ENCODE results near the gene TSPAN32.

TSPAN32 gene, protein sequence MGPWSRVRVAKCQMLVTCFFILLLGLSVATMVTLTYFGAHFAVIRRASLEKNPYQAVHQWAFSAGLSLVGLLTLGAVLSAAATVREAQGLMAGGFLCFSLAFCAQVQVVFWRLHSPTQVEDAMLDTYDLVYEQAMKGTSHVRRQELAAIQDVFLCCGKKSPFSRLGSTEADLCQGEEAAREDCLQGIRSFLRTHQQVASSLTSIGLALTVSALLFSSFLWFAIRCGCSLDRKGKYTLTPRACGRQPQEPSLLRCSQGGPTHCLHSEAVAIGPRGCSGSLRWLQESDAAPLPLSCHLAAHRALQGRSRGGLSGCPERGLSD

DNA sequence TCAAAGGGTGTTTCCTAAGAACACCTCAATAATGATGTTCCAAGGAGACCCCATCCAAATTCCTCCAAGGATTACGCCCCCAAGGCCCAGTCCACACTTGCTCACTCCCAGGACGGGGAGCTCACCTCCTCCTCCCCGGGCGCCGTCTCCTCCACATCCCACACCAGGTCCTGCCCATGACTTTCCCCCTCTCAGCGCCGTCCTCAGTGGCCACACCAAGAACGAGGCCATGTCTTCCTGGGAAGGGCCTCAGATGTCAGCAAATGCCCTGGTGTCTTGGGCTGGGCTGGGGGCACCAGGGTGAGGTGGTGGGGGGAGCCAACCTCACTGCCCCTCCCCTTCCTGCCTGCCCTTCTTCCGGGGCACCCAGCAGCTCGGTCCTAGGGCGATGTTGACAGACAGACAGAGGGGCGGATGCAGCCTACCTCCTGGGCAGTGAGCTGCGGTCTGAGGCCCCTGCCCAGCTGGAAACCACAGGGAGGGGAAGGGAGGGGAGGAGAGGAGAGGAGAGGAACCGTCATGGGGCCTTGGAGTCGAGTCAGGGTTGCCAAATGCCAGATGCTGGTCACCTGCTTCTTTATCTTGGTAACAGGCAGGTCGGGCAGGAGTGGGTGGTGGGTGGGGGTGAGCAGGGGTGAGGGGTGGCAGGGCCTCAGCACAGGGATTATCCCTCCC lies at the start of gene TSPAN32, which contains the start of gene C11orf21:
Gene TSPAN32 (plus strand): TSS at position 383 of the 675 bp plus-strand sequence. CDS start 137 bp downstream, at position 520.
Gene C11orf21 (minus strand): TSS at position 288 of the 675 bp plus-strand sequence. CDS start 110 bp downstream, at position 178.
- peak; percentile 32 for DNase-seq

DNA sequence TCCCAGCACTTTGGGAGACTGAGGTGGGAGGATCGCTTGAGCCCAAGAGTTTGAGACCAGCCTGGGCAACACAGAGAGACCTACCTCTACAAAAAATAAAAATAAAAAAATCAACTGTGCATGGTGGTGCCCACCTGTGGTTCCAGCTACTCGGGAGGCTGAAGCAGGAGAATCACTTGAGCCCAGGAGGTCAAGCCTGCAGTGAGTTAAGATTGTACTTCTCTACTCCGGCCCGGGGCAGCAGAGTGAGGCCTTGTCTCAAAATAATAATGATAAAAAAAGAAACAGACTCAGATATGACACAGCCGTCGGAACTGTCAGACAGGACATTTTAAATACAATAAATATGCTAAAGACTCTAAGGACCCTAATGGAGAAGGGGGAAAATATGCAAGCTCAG lies 49.8 kb upstream of the TSPAN32 start:
- no peak for DNase-seq

DNA sequence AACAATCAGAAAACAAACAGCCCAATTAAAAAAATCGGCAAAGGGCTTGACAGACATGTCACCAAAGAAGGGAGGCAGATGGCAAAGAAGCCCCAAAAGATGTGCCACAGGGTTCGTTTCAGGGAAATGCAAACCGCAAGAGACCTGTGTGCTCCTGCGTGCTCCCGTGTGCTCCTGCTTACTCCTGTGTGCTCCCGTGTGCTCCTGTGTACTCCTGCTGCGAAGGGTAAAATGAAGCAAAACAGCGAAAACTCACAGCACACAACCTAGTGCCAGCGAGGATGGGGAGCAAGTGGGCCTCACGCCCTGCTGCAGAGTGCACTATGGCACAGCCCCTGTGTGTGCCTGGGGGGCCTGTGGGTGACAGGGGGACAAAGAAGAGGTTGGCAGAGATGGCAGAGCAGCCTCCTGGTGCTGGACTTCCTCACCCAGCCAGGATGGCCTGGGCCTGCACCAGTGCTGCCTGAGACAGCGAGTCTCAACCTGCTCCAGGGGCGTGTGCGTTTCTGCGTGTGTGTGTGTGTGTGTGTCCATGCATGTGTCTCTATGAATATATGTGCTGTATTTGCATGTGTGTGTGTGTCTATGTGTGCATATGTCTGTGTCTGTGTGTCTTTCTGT lies 45.4 kb upstream of the TSPAN32 start:
- no peak for DNase-seq

DNA sequence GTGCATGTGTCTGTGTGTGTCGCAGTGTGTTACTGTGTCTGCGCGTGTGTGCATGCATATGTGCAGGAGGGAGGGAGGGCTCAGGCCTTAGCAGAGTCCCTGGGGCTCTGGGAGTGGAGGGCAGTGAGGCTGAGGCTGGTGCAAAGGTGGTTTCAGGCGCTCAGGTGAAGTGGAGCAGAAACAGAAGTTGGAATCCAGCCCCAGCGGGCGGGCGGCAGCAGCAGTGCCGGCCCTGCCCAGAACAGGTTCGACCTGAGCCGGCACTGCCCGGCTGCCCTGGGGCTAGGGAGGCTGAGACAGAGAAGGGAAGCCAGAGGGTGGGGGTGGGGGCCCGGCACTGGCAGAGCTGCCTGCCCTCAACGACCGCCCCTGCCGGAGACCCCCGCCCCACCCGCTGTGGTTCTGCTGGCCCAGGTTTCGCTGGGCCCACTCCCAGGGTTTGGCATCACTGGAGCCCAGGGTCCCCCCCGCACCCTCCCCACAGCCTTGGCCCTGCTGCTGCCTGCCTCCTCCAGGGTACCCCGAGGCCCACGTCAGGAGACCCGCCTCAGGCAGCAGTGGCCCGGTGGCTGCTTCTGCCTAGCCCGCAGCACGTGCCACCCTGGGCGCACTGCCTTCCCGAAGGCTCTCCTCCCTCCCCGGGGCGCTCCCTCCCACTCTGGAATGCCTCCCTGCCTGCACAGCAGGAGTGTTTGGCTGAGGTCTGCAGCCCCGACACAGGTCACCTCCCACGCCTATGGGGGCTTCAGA lies 44.7 kb upstream of the TSPAN32 start:
- DNase-seq: no peak

DNA sequence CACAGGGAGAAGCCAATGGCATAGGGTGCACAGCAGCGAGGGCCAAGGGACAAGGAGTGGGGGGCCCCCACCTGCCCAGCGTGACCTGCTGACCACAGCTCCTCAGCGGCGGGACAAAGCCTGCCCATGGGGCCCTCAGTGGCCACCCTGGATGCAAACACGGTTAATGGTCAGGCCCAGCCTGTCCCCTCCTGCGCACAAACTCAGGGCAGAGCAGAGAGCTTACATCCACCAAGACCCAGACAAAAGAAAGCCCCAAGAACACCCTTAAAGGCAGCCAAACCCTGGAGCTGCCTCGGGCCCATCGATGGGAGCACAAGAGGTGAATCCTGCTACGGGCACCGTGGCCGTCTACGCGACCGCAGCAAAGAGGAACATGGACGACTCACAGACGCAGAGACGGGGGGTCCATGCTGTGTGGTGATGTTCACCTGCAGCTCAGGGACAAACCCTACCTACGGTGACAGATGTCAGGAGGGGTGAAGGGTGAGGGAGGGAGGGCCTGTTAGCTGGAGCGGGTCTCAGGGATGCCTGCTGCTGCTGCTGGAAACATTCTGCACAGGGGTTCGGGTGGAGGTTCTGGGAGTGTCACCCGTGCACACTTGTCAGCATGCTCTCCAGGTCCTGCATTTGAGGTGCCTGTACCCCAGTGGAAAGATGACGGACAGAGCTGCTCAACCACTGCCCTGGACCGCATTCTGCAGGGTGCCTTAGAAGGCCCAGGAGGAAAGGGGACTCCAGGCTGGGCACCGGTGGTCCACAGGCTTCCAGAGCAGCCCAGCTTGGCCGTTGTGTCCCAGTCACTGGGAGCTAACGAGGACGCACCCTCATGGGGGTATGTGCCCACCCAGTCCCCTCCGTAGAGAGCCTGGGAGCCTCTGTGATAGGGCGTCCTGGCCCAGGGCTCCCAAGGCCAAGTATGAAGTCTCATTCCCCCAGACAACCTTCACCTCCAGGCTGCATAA lies 43.0 kb upstream of the TSPAN32 start:
- no peak for DNase-seq

DNA sequence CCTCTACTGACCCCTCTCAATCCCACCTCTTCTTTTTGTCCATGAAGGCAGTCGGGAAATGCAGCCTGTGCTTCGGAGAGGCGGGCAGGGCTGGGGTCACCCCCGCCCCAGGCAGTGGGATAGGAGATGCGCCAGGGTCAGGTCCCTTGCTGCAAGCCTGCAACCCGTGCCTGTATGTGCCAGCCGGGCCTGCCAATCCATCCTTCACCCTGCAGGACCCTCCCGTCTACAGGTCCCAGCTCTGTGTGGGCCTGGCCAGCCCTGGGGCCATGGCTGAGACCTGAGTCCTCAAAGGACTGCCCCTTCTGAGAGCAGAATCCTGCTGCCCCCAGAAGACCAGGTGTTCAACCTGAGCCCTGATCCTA lies 42.4 kb upstream of the TSPAN32 start:
- no peak for DNase-seq

DNA sequence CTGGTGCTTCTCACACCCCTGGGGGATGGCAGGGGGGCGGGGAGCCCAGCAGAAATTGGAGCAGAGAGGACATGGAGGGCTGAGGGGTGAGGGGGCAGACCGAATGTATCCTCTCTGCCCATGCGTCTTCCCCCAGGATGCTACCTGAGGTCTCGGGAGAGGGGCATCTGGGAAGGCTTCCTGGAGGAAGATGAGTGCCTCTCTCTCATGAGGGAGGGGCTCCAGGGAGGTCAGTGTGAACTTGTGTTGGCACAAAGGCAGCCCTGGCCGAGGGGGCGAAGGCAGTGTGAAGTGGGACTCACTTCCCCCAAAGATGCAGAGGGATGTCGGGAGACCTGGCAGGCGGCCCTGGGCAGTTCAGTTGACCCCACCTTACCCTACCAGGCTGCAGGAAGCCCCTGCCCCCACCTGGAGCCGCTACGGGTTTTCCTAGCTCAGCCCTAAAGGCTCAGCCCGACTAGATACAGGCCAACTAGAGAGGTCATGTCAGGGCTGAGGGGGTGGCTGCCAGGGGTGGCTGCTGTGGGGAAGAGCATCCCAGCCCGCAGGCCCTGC lies 41.8 kb upstream of the TSPAN32 start:
- DNase-seq: no peak

DNA sequence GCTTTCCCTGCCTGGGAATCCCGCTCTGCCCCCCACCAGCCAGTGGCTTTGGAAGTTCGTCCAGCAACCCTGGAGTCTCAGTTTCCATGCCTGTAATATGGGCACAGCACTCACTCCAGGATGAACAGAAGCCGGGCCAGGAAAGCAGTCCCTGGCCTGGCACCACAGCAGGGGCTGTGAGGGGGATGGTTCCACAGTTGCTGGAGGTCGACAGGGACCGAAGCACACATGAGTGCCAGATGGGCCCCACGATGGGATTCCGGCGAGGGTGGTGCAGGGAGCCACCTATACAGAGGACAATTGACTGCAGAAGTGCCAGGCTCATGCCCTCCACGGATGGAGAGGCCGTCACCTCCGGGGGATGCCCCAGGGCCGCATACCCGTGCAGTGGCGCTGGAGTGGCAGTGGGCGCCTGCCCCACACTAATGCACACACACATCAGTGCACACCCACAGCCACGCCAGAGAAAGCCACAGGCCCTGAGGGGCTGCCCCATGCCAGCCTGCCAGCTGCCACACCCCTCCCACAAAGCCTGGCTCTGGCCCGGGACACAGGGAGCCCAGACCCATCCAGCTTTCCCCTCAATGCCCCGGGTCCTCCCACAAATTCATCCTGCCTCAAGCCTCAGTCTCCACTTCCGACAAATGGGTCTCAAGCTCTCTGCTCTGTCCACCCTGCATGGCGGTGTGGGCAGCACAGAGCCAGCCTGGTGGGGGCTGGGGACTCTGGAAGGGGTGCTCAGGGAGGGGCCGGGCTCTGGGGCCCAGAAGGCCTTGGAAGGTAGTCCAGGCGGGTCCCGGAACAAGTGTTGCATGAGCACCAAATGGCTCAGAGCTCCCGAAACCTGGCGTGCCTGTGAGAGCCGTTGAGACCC lies 41.1 kb upstream of the TSPAN32 start:
- no peak for DNase-seq

DNA sequence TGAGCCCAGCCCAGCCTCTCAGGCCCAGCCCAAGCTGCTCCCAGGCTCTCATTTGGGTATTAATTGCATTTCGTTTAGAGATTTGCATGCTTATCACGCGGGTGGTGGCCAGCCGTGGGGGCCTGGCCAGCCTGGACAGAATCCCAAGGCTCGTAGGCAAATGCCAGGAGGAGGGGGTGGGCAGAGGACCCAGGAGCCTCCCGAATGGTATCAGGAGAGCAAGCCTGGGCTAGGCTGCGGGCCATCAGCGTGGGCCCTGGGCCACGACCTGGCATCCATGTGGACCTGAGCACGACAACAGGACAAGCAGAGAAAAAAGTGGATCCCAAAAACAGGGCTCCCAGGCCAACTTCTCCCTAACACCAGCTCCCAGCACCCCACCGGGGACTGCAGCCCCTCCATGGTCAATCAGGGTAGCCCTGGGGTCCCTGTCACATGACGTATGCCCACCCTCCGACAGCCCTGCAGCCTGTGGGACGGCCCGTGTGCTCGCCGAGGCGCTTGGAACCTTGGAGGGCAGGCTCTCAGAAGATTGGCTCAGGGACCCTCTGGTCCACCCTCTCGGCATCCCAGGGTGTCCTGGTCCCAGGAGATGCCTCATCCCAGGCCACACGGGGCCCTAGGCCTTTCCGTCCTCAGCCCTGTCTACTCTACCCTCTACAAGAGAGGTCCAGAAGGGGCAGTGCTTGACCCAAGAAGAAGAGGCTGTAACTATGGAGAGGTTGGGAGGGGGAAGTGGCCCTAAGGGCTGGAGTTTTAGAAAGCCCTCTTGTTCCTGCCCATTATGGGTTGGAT lies 40.2 kb upstream of the TSPAN32 start:
- no peak for DNase-seq

DNA sequence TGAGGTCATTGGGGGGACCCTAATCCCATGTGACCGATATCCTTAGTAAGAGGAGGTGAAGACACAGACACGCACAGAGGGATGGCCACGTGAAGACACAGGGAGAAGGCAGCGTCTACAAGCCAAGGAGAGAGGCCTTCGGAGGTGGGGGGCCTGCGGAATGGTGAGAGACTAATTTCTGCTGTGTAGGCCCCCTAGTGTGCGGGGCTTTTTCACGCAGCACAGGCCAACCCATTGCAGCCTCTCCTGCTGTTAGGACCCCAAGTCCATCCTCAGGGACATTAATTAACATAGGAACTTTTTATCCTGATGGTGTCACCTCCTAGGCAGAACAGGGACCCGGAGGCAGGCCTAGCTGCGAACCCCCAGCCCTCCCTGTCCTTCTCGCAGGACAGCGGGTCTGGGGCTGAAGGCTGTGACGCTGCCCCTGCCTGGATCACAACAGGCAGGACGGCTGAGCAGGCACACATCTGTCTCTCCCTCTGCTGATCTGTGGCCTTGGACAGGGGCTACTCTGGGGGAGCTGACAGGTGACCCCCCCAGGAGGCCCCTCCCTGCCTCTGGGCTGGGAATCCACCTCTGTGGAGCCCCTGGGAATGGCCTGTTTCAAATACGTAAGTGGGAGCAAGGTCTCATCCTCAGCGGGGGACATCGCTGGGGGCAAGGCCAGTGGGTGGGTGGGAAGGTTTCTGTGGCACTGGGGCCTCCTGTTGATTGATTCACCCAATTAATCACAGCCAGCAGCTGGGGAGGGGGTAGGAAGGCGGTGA lies 39.3 kb upstream of the TSPAN32 start:
- DNase-seq: no peak

DNA sequence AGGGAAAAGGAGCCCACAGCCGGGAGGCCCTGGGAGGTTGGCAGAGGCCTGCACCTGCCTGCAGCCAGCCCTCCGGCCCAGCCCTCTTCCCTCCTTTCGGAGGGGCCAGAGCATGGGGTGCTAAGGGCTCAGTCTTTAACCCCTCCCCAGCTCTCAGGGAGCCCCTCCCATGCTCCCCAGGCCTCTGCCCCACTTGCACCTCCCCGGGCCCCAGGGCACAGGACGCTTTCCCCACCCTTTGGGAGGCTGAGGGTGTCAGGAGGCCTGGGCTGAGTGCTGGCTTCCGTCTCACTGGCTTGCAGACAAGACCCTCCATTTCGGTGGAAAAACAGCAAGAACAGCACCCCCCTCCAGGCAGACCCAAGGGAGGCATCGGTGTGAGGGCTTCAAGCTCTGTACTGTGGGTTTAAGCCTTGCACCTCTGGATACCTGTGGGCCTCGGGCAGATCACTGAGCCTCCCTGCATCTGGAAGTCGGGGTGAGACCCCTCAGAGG lies 38.7 kb upstream of the TSPAN32 start:
- DNase-seq: no peak

DNA sequence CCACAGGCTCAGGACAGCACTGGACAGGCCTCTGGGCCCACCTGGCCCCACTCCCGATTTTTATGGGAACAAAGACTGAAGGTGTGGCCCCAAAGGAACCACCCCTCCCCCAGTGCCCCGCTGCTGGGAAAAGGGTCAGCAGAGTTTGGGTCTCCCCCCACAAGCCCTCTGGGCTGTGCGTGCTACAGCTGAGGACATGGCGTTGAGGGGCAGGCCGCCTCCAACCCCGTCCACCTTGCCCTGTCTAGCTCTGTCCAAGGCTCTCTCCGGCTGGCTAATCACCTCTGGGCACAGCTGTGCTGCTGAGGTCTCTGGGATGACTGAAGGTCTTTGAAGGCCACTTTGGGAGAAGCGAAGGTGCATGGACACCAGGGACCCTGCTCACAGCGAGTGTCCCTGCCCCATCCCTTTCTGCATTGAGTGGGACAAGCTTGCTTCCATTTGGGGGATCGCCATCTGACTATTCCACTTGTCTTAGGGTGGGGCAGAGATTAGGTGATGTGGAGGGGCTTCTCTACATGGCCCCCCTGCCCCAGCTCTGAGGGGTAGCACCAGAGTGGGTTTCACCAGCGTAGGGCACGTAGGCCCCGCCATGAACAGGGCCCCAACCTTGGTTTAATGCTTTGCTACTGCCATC lies 38.0 kb upstream of the TSPAN32 start:
- no peak for DNase-seq

DNA sequence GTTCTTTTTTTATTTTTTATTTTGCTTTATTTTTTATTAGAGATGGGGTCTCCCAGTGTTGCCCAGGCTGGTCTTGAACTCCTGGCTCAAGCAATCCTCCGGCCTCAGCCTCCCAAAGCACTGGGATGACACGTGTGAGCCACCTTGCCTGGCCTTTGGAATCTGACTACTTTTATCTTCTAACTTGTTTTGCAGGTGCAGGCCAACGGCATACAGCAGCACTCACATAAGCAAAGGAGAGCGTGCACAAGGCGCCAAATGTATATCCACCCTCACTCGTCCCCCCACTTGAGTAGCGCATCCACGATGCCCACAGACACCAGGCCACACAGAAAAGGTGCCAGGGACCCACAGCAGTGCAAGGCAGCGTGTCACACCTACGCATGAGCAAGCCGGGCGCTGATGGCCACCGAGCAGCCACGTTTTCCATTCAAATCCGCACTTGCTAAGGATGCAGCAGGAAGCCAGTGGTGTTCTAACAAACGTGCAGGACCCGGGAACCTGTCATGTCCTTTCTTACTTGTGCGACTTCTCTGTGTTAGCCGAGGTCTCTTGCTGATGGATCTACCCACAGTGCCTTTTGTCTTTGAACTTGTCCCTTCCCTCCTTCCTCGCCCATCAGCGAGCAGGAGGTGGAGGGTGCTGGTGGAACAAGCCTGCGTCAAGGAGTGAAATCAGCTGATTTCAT lies 37.3 kb upstream of the TSPAN32 start:
- DNase-seq: no peak

DNA sequence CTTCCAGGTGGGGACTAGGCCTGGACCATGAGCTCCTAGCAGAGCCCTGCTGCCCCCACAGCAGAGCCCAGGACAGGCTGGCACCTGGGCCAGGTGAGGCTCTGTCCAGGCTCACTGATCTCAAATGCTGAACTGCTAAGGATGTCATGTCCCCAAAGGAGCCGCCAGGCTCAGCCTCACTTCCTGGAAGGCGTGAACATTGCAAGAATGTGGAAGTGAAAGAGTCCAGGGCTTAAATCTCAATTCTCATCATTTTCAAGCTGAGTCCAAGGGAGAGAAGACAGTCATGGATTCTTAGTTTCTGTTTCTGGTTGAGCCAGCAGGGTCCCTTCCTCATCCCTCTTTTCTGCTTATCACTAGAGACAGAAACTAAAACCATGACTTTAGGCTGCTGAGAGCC lies 36.4 kb upstream of the TSPAN32 start:
- DNase-seq: no peak

DNA sequence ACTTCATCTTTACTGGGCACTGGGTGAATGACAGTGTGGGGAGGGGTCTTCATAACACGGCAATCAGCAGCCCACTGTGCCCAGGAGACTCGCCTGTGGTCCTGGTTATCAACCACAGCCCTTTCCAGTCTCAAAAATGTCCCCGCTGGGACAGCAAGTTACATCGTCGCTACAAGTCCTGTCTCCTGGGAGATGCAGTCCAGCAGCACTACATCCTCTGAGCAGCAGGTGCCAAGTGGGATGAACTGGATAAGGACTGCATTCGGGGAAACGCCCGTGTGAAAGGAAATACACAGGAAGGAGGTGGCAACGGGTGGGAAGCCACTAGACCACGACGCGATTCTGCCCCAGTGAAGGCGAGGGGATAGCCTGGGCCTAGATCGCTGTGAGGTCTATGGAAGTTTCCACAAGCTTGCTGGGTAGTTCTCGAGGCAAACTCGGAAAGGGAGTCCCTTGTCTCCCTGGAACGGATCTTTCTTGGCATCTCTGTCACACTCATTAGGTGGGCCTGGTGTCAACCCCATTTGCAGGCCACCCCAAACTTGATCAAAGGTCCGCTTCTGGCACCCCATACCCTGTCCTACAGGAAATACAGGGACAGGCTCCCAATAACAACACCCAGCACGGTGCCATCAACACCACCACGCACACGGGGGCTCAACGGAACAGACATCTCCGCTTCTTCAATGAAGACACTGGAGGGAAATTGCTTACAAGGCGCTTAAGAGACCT lies 35.8 kb upstream of the TSPAN32 start:
- no peak for DNase-seq

DNA sequence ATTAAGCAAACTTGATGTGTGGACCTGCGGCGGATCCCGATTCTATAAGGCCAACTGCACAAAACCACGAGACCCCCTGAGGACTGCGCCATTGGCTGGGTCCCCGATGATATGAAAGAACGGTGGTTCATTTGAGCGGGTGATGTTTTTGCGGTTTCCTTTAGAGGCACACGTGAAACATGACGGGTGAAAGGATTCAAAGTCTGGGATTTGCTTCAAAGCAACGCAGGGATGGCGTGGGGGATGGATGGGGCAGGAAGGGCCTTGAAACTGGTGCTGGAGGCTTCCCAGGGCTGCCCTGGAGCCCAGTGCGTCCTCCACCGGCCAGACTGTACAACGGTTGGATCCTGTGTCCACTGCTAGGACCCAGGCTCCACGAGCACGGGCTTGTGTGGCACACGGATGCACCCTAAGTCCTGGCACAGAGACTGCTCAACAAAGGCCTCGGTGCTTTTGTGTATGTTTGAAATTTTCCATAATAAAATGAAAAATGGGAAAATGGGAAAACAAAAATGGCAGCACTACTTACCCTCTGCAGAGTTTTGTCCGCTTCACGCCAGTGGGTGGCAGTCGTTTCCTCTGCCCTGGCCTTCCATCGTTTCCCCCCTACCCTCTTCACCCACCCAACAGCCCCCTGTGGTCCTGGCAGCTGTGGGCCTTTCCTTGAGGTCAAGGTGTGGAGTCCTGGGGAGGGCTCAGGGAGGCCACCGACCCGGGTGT lies 35.1 kb upstream of the TSPAN32 start:
- no peak for DNase-seq
